GM18861 (cell line): ENCODE results near the gene WFDC5.

ENCODE experiments used
- ATAC-seq: cut with Tn5 transposase; IDR thresholded peaks from one replicate; pipeline ENCODE4 v1.9.1; 2021; ENCODE audit not compliant: unreplicated experiment

Gene WFDC5

GRCh38 chr20:45115829-45116228, 855 bp upstream of the WFDC5 start:
- no peak for ATAC-seq

DNA sequence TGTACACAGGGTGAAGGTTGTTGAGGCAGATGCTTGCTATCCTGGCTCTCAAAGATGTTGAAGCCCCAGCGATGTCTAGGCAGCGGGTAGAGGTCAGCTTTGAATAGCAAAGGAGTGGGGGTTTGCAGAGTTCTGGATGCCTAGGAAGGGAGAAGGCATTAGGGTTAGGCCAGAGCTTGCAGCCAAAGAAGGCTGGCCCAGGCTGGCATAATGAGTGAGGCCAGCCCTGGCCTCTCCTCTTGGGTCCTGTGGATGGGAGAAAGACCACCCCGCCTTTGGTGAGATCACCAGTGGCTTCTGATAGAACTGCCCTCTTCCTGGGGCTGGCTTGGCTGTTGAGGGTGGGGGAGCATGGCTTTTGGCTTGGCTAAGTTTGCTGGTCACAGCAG, 406 bp upstream of the WFDC5 start:
- ATAC-seq: no peak

DNA sequence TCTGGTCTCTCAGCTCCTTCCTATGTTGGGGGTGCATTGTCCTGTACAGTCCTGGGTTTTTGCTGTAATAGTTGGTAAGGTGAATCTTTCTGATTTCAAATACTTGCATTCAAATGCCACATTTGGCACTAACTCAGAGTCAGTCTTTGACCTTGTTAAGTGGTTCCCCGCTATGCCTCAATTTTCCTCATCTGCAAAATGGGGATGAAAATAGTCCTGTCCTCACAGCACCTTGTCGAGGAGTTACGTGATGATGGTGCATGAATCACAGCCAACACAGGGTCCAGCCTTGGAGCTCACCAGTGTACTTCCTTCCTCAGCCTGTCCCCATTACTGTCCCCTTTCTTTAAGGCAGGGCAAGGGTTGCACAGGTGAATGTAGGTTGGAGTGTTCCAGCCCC, 1.1 kb downstream of the WFDC5 start:
- no peak for ATAC-seq

GRCh38 chr20:45112754-45113153, 2.2 kb downstream of the WFDC5 start:
- no peak for ATAC-seq

DNA sequence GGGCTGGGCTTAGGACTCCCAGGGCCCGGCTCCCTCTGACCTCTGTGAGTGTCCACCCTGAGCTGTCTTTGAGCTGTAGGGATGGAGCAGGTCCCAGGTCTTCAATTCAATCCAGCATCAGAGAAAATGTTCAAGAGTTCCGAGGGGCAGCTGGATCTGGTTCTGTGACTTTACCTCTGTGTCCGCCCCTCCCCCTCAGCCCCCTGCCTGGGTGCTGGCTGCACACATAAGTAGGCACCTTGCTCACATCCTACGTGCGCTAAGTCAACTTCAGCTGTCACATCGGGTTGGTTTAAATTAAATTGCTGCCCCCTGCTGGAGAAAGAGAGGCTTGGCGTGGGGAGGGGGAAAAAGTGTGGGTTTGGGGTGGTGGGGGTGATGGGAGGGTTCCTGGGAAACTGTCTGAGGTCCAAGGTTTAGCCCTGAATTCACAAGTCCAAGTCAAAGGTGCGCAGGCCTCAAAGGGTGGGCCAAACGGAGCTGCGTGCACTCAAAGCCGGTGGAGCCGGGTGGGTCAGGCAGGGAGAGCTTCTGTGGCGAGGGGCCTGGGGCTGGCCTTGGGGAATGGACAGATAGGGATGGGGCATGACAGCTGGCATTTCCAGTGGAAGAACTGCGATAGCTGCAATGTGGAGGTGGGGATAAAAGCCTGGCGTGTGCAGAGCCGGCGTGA, 3.0 kb downstream of the WFDC5 start:
- ATAC-seq: no peak

GRCh38 chr20:45111285-45111684, 3.7 kb downstream of the WFDC5 start:
- no peak for ATAC-seq

DNA sequence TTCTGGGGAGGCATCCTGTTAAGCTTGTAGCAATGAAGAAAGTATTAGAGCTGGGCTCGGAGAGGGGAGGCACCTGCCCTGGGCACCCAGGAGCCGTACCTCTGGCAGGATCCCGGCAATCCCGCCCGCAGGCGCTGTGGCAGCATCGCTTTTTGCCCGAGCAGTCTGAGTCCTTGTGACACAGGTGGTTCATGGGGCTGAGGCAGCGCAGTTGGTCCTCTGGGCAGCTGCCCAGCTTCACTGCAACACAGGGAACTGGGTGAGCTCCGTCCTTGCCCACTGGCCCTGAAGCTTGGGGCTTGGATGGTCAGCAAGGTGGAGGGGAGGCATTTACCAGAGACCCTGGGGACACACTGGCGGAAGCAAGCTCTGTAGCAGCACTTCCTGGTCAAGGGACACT, 4.7 kb downstream of the WFDC5 start:
- no peak for ATAC-seq

DNA sequence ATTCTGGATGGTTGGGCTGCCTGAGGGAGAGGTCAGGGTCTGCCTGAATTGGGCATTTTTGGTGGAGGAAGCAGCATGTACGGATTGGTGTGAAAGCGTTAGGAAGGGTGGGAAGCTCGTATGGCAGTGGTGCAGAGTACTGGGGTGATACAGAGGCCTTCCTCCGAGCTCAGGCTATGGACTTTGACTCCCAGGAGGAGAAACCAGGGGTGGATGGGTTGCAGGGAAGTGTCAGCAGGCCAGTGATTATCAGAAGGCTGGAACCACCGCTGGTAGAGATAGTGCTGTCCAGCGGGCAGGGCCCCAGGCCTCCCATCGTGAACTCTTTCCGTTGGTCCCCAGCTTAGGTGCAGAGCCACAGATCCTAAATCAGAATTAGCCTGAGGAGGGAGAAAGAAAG, 5.3 kb downstream of the WFDC5 start:
- no peak for ATAC-seq

DNA sequence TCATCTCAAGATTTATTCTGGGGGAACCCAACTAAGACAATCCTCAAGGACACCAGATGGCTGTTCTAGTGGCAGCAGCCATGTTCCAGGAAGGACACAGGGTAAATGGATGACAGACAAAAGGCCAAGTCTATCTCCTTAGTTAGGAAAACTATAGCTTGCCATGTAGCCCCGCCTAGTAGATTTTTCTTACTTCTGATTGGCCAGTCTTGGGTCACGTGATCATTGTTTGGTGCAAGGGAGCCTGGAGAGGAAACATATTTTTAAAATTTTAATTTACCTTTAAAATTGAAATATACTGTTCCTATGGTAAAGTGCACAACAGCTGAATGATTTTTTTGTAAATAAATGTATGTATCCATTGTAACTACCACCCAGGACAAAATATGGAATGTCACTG, 9.7 kb downstream of the WFDC5 start:
- ATAC-seq: no peak

GRCh38 chr20:45104786-45105185, 10.2 kb downstream of the WFDC5 start:
- ATAC-seq: no peak

DNA sequence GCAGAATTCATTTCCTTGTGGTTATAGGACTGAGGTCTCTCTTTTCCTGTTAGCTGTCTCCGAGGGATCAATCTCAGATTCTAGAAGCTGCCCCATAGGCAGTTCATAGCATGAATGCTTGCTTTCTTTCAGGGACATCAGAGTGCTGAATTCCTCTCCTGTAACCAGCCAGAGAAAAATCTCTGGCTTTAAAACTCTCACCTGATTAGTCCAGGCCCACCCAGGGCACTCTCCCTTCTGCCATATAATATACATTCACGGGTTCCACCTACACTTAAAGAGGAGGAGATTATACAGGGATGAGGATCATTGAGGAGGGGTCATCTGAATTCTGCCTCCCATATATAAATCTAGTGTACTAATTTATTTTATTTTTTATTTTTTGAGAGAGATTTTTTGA, 11.9 kb downstream of the WFDC5 start:
- ATAC-seq: no peak

DNA sequence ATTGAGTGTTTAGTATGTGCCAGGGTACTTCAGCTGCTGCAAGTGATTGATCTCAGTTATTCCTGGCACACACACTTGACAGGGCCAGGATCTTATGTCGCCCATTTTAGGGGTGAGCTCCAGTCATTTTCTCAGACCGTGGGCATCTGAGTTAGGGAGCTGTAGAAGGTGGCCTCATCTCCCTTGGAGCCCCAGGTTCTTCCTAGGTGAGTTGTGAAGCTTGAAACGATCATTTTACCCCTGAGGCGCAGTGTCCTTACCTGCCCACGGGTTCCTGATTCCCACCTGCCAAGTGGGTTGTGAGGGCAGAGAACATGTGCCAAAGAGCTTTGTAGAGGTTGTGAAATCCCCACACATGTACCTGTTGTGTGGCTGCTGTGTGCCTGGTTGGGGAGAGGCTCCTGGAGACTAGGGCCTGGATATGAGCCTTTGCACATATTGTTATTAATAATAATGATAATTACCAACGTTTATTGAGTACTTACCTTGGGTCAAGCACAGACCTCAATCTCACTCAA, 13.6 kb downstream of the WFDC5 start:
- ATAC-seq: no peak

GRCh38 chr20:45100563-45101245, 14.3 kb downstream of the WFDC5 start, which contains the start of gene KCNS1:
KCNS1 (minus strand) TSS chr20:45101127; CDS start chr20:45099236, 1,891 bp downstream.
- ATAC-seq: no peak

DNA sequence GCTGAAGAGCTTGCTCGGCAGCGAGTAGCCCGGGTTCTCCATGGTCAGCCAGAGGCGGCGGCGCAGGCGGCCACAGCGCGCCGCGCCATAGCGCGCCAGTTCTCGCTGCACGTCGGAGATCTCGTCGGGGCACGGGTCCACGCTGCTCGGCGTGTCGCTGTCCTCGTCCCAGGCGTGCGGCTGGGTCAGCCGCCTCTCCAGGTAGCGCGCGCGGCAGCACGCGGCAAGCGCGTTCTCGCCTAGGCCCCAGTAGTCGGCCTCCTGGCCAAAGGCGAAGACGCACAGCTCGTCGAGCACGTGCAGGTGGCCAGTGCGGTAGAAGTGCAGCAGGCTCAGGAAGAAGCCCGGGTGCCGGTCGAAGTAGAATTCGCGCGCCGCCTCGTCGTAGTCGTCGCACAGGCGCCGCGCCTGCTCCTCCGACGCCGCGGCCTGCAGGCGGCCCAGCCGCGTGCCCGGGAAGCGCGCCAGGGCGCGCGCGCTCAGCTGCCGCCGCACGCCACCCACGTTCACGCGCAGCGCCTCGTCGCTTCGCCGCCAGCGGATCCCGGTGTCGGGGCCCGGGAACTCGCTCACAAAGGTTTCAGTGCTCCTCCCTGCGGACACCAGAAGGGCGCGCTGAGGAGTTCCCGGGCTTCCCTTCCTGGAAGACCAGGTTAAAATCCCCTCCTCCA, 16.7 kb downstream of the WFDC5 start:
- ATAC-seq: no peak

DNA sequence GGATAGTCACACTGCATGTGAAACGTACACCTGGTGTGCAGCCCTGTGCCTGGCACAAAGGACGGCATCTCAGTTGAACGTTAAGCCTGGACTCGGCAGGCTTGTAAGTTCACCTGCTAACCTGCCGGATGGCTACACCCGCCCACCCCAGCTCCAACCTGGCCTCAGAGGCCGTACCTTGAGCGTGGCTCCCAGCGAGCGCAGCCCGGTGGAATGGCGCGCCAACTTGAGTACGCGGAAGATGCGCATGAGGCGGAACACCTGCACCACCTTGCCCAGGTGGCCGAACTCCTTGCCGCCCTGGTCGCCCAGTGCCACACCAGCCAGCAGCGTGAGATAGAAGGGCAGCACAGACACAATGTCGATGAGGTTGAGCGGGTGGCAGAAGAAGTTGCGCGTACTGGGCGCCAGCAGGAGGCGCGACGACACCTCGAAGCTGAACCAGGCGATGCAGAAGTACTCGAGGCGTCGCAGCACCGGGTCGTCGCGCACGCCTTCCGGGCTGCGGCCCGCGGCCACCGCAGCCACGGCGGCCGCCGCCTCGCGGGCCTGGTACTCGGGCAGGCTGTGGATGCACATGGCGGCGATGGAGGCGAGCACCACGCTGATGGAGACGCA, 17.4 kb downstream of the WFDC5 start:
- no peak for ATAC-seq

- no peak for ATAC-seq
Observed at GRCh38 chr20:45096781-45097180, 18.2 kb downstream of the WFDC5 start.

DNA sequence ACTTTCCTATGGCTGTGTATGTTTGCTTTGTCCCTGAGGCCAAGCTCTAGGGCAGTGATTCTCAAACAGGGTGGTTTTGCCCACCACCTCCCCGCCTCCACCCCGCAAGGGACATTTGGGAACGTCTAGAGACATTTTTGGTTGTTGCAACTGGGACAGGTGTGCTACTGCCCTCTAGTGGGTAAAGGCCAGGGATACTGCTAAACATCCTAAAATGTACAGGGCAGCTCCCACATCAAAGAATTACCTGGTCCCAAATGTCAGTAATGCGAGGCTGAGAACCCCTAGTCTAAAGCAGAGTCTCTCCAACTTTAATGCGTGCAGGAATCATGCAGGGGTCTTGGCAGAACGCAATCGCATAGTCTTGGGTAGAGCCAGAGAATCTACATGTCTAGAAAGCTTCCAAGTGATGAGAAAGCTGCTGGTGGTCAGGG, 19.2 kb downstream of the WFDC5 start:
- no peak for ATAC-seq

GRCh38 chr20:45094864-45095574, 20.0 kb downstream of the WFDC5 start:
- ATAC-seq: no peak

- ATAC-seq: no peak
Observed at GRCh38 chr20:45094201-45094600, 20.8 kb downstream of the WFDC5 start.

DNA sequence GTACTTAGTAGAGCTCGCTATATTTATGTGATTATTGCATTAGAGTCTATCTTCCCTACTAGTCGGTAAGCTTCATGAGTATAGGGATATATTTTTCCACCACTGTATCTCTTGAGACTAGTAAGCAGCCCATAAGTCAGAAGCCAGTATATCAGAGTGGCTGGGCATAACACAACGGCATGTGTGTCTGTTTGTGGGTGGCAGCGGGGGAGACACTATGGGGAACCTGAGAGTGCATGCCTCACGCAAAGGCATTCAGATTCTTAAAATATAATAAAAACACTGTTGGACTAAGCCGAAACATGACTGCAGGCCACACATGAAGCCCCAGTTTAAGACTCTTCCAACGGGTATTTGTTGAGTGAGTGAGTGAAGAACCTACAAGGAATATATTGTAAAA, 22.1 kb downstream of the WFDC5 start:
- ATAC-seq: no peak

DNA sequence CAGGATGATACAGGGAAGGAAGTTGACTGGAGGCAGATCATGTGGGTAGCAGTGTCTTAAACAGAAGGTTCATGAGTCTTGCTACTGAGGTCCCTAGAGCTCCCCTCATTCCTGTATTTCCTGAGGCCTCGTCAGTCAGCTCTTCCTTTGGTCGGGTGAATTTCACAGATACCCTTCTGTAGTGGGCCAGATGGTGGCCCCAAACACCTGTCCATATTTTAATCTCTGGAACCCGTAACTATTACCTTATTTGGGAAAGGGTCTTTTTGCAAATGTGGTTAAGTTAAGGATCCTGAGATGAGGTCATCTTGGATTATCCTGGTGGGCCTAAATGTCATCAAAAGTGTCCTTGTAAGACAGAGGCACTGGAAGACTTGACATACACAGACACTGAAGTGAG, 23.6 kb downstream of the WFDC5 start:
- ATAC-seq: no peak
